Activated CD8-positive, alpha-beta memory T cell treated with anti-CD3 and anti-CD28 coated beads for 48 hours (primary cell): ENCODE data around the gene CDK15.
A peak's percentile ranks its signal among the peaks of the same experiment; 100 is the strongest.
"Not testable (repeated sequence)": the region's sequence is repeated elsewhere in the genome, so short reads cannot be mapped to it uniquely, and the experiment has no call there.

Source experiments
- DNase-seq, 3 experiments: peaks; one replicate each; pipeline ENCODE4 v3.0.0-alpha.2; 2020; ENCODE audit warnings: low read depth in 2 of 3, low spot score in 2 of 3

The CDK15 gene

DNA sequence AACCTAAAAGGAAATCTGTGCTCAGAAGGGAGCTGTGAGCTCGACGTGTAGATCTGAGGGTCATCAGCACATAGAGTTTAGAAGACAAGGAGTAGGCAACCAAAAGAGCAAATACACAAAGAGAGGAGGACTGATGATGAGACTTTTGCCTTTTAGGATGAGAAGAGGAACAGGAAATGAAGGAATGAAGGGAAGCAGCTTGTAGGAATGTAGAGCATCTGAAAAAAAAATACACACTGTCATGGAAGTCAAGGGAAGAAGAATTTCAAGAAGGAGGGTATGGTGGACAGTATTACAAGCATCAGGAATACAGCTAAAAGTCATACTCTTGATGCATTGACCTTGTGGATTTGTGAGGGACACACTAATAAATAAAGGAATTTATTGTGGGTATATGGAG, 21.9 kb downstream of the CDK15 start:
- no peak for DNase-seq

DNA sequence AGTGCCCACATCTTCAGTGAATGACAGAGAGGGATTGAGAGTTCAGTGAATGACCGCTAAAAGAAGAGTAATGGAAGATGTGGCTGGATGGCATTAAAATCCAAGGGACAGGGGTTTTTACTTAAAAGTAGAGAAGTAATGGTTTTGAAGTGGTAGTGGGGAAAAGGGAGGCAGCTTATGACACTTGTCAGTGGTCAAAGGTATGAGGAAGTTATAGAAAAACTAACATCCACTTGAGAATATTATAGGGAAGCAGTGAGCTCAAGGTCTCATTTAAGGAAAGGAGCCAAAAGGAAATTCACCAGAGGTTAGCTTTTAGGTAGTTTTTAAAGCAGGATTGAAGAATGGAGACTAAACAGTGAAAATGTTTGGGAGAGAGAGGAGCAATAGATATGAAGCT, 24.3 kb downstream of the CDK15 start:
- DNase-seq, result no peak

- no peak for DNase-seq
Measured at GRCh38 chr2:201831469-201831868, 25.1 kb downstream of the CDK15 start.

DNA sequence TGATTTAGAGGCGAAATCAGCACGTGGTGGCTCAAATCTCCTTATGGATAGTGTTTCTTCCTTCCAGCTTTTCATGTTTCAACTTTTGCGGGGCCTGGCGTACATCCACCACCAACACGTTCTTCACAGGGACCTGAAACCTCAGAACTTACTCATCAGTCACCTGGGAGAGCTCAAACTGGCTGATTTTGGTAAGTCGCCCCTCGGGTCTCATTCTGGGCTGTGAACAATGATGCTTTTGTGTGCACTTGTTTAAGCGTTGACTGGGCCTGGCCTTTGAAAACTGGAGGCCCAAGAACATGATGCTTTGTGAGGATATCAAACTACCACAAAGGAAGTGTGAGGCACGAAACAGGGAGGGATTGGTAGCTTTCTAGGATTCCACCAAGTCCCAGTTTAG, 27.4 kb downstream of the CDK15 start:
- no peak for DNase-seq

DNA sequence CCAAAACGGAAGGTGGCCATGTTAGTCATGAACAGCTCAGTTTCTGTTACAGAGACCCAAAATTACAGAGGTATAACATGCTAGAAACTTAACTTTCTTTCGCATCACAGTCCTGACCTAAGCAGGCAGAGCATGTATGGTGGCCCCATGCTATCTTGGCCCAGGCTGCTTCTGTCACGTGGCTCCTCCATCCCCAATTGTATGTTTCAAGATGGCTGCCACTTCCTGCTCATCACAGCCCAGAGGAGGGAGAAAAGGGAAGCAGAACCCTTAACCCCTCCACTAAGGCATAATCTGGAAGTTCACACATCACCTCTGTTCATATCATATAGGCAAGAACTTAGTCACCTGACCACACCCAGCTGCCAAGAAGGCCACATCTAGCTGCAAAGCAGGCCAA, 28.7 kb downstream of the CDK15 start:
- no peak for DNase-seq

DNA sequence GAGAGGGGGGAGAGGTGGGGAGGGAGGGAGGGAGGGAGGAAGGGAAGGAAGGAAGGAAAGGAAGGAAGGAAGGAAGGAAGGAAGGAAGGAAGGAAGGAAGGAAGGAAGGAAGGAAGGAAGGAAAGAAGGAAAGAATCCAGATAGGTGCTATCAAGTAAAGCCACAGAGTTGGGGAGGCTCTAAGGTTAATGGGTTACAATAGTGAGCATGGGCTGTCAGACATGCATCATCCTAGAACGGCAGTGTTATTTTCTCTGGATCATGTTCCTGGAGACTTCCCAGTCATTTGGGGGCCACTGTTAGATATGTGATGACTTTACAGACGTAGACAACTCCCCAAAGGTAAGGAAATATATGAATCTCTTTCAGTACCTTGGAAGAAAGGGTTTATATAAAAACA, 31.1 kb downstream of the CDK15 start:
- DNase-seq, result no peak

DNA sequence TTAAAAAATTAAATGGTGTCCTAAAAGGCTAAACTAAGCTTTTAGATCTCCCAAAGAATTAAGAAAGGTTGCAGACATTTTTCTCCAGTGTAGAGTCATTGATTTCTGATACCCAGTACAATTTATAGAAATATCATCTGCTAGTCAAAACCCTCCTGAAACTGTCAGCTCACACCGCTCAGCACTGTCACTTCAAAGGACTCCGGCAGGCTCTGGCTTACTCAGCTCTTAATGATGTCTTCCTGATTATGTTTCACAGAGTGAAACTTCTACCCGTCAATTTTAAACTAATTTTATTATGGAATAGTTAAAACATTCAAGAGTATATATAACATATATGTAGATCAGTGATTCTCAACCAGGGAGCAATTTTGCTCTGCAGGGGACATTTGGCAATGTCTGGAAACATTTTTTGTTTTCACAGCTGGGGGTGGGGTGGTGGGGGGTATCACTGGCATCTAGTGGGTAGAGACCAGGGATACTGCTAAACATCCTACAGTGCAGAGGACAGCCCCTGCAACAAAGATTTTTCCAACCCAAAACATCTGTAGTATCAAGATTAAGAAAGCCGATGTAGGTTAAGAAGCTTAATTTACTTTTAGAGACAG, 31.6 kb downstream of the CDK15 start:
- DNase-seq, result no peak

- DNase-seq, result no peak
Measured at GRCh38 chr2:201839727-201840126, 33.4 kb downstream of the CDK15 start.

DNA sequence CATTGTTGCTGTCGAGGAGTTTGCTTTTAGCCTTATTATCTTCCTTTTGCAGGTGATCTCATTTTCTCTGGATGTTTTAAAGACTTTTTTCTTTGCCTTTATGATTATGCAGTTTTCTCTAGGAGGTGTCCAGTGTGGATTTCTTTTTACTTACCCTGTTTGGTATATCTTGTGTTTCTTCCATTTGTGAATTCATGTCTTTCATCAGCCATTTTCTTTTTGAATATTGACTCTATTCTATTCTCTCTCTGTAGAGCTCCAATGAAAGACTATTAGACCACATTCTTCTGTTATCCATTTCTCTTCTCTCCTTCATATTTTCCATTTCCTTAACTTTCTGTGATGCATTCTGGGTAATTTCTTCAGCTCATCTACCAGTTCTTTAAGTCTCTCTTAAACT, 34.4 kb downstream of the CDK15 start:
- DNase-seq, result no peak

- DNase-seq, result no peak
Measured at GRCh38 chr2:201842131-201842860, 36.0 kb downstream of the CDK15 start.

DNA sequence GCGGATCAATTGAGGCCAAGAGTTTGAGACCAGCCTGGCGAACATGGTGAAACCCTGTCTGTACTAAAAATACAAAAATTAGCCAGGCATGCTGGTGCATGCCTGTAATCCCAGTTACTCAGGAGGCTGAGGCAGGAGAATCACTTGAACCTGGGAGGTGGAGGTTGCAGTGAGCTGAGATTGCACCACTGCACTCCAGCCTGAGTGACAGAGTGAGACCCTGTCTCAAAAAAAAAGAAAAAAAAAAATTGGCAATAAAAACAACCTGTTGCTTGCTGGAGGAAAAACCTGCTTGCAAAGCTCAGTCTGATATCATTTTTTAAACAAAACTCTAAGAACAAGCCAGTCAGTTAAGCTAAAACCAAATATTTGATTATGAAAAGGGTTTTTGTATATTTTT, 38.6 kb downstream of the CDK15 start:
- DNase-seq, result not testable (repeated sequence)

- DNase-seq, result no peak
Measured at GRCh38 chr2:201847481-201847880, 41.1 kb downstream of the CDK15 start.

DNA sequence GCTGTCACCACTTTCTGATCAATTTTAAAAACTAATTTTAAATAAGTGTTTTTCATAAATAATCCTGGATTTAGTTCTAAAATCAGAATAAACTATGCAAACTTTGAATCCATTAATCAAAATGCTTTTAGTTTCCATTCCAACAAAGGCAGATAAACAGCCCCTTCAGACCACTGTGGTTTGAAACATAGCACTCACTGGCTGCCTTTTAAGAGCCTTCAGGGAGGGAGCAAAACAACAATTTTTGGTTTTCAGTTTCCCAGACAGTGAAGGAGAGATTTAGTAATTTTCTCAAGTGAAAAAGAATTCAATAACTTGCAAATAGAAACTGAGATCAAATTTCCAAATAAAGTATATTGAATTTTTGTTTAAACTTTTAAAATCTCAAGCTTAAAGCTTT, 46.1 kb downstream of the CDK15 start:
- DNase-seq, result no peak

DNA sequence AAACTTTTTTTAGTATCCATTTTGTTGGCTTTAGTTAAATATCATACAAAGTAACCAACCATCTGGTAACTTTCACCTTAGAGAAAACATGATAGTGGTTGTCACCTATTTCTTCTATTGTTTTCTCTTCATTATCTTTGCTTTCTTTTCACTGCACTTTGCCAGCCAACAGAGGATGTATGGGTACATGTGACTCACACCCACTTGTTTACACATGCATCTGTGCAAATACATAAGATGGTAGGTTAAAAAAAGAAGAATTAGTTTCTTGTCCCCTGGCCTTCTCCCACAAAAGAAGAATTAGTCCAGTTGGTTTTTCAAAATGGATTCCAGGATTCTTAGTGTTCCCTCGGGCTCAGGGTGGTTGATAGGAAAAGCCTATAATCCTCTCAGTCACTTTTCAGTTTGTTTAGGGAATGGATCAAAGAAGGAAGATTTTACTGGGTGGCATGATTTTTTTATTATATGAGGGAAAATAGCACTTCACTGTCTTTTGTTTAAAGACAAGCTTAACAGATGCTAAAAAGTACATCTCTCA, 46.6 kb downstream of the CDK15 start:
- no peak for DNase-seq

DNA sequence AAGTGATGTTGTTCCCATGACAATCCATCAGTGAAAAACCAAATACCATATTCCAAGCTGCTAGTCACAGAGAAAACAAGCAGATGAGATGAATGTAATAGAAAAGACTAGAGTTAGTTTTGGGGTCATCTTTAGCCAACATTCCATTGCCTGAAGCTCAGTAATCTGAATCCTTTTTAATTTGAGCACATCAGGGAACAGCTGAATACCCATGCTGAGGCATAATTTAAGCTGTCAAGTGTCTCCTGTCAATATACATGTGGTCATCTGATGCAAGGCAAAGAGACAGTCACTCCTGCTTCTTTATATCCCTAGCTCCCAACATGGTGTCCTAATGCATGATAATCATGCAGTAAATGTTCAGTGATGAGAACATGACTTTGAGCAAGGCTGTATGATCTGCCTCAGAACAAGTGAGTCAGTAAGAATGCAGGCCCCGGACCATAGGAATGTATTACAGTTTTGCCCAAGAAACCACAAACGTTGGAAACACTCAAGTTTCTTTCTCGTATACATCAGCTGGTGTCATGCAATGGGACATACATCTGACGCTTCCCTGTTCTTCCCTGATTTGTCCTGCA, 48.0 kb downstream of the CDK15 start:
- no peak for DNase-seq

- no peak for DNase-seq
Measured at GRCh38 chr2:201854841-201855240, 48.5 kb downstream of the CDK15 start.

GRCh38 chr2:201855356-201855755, 49.0 kb downstream of the CDK15 start:
- no peak for DNase-seq

GRCh38 chr2:201857326-201857725, 51.0 kb downstream of the CDK15 start:
- no peak for DNase-seq

DNA sequence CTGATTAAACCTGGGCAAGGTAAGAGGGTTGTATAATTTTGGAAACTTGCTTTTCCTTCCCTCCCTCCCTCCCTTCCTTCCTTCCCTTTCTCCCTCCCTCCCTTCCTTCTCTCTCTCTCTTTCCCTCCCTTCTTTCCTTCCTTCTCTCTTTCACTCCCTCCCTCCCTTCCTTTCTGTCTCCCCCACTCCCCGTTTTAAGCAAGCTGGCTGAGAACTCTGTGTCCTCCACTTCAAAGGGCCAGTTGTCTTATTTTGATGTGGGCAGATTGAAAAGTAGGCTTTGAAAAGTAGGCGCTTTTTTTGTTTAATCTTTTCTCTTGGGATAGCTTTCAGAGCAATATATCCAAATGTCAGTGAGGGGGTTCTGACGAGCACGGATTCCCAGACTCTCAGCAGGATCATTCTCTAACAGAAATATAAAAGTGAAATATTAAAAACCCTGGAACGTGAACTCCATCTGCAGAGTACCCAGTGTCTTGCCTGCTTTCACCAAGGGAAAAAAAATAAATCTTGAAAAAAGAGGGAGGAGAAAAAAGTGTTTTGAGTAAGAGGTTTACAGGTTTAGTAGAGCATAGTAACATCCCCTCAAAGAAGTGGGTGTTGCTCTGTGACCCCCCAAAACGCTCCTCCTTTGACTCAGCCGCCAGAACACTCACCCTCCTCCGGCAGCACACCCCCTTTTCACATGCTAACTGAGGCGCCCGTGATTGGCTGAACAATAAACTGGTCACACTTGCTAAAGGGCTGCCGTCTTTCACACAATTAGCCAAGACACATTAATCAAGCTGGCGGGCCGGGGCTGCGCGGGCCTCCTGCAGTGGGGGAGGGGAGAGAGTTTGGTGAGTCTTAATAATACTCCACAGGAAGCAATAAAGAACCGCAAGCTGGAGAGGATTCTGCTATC, 52.2 kb downstream of the CDK15 start:
- peak in 2 of 3 experiments; percentile 6 to 13 for DNase-seq

DNA sequence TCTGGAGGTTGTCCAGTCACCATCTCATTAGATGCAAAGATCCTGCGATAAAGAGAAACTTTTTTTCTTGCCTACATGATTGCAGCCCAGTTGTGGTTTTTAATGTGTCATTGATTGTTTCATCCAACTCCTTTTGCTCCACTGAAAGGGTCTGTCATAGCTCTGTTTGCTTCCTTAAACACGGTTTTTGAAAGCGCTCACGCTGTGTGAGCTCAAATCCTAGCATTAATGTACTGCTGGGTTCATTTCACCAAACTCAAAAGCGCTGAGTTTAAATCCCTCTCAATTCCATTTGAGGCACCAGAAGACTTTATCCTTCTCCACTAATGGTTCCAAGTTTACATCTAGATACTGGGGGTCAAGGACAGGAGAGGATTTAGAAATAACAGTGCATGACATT, 53.6 kb downstream of the CDK15 start:
- DNase-seq, result no peak

- DNase-seq, result no peak
Measured at GRCh38 chr2:201860636-201861066, 54.3 kb downstream of the CDK15 start.
